GM18858 (cell line): Measurements from ENCODE around the gene CEMP1.

ENCODE experiments used
- ATAC-seq: cut with Tn5 transposase; IDR thresholded peaks from one replicate; pipeline ENCODE4 v1.9.1; 2021; ENCODE audit not compliant: unreplicated experiment

CEMP1 gene

DNA sequence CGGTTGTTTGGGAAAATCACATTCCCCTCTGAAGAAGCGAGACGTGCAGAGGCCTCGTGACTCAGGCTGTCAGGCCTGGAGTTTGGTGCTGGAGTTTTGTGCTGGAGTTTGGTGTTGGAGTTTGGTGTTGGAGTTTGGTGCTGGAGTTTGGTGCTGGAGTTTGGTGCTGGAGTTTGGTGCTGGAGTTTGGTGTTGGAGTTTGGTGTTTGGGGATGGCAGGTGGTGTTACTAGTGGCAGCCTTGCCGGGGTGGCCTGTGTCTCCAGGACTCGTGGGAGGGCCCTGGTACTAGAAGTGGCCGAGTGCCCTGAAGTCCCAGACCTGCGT is 43.7 kb downstream of the CEMP1 start:
- ATAC-seq = no peak

DNA sequence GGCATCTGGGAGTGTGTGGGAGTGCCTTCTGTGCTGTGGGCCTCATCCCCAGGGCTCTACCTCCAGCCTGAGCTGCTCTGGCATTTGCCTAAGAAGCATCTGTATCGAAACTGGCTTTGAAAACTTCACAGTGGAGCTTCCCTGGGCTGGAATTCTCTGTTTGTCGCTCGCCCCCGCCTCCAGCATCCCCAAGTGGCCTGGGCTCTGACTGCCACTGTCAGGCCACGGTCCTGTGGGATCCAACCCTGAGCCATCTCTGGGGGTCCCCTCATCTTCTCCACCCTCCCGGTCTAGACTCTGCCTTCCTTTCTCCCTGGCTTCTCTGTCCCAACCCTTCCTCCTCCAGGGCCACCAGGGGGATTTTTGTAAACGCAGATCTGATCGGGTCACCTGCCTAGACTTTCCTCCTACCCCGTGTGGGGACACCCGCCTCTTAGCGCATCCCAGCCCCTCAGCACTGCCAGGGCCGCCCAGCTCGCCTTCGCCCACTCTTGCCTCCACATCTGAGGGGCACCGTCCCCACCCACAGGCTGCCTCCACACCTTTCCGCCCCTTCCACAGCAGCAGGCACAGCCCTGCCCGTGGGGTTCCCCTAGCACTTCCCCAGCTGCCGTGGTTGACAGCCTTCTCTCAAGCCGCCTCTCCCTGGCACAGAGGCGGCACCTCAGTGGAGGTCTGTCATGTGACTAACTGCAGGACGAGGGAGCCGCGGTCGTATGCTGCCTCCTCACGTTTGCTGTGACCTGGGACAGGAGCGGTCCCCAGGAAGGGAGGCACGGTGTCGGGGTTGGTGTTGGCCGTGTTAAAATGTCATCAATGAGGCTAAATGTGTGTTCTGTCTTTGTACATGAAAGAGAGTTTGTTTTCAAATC is 44.3 kb downstream of the CEMP1 start:
- ATAC-seq = peak; percentile 58

GRCh38 chr16:2485811-2486507 is 45.2 kb downstream of the CEMP1 start:
- ATAC-seq = no peak

GRCh38 chr16:2484898-2485508 is 46.2 kb downstream of the CEMP1 start:
- no peak for ATAC-seq

GRCh38 chr16:2483939-2484897 is 47.0 kb downstream of the CEMP1 start:
- ATAC-seq = no peak

GRCh38 chr16:2482708-2483534 is 48.3 kb downstream of the CEMP1 start:
- ATAC-seq = no peak

- no peak for ATAC-seq
Observed at GRCh38 chr16:2482249-2482648, 49.0 kb downstream of the CEMP1 start.

- ATAC-seq = no peak
Observed at GRCh38 chr16:2481676-2482075, 49.5 kb downstream of the CEMP1 start.

DNA sequence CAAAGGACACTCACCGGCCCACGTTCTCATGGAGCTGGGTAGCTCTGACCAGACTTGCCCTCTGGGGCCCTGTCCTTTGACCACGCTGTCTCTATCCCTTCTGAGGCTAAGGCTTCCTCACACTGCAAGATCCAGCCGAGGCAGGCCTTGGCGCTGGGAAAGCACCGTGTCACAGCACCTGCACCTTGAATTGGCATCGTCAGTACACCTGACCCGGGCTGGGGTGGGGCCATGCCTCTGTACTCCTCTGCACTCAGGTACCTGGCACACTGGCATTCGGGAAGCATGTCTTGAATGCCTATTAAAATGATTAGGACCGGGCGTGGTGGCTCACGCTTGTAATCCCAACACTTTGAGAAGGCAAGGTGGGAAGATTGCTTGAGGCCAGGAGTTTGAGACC is 50.3 kb downstream of the CEMP1 start:
- ATAC-seq = no peak
